GM18861 (cell line): ENCODE measurements around the gene GRAMD1A.

Experiments used
- ATAC-seq: cut with Tn5 transposase; IDR thresholded peaks from one replicate; pipeline ENCODE4 v1.9.1; 2021; ENCODE audit not compliant: unreplicated experiment

The GRAMD1A gene

GRCh38 chr19:35070471-35070870 is 70.3 kb downstream of the GRAMD1A start:
- ATAC-seq, result no peak

DNA sequence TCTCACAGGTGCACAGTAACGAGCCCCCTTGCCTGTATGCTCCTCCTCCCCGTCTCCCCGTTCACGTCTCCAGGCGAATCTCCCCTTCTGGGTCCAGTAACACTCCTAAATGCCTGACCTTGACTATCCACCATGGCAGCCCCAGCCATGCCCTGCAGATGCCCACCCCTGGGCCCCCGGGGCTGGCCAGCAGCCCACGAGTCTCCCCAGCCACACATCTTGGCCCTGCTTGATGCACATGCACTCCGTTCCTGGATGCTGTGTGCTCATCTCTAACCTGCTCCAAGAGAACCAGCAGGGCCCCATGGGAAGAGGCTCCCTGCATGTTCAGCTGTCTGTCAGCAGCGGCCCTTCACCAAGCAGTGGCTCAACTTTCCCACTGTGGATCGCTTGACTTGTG is 73.4 kb downstream of the GRAMD1A start:
- no peak for ATAC-seq

- no peak for ATAC-seq
These were observed 73.8 kb downstream of the GRAMD1A start for GRCh38 chr19:35073941-35074340.

DNA sequence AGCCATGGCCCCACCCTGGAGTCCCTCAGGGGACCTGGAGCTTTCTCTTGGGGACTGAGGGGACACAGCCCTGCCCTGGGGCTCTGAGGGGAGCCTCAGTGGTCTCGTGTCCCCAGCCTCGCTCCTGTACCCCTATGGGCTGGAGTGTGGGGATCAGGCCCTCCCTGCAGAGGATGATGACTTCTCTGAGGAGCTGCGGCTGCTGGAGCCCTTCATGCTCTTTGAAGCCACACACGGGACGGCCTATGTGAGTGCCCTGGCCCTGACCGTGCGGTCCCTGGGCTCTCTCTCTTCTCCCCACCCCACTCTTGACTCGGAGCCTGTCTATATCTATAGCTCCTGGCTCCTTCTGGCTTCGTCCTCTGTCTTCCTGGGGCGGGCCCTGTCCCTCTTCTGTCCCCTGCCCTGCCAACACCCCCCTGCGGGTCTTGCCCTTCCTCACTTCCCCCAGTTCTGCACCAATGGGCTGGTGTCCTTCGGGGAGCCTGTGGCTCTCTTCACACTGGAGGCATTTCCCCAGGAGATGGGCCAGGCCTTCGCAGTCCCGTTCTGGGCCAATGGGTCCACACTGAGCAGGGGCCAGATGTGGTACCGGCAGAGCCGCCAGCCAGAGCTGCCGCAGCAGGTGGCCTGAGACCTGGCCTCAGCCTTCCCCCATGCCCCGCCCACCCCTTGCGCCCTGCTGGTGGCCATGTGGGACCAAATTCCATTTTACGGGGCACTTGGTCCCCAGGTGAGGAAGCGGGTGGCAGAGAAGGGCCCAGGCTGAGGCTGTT is 74.5 kb downstream of the GRAMD1A start:
- ATAC-seq, result no peak

DNA sequence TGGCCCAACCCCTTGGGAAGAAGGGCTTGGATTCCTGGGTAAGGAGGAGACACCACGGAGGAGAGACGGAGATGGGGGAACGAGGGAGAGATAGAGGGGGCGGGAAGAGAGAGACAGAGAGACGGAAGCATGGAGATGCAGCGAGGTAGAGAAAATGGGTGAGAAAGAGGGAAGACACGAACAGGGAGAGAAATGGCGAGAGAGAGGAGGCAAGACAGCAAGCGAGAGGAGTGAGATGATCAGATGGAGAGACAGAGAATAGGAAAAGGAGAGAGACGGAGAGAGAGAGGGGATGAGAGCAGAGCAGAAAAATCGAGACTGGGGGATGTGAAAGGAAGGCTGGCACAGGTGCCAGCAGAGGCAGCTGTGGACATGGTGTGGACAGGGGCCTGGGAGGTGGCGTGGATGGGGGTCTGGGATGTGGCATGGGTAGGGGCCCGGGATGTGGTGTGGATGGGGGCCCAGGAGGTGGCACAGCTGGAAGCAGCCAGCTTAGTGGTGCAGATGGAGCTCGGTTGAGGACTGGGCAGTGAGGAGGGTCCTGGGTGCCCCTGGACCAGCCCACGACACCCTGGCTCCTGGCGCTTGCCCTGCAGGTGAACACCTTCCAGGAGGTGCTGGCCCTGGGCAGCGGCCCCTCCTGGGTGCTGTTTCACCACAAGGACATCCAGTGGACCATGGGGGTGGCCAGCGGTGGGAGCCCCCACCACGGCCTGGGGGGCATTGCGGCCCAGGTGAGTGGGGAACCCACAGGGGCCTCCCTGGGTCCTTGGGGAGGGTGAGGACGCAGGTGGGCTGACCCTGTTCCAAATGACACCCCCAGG is 75.3 kb downstream of the GRAMD1A start:
- no peak for ATAC-seq

GRCh38 chr19:35076026-35076370 is 75.9 kb downstream of the GRAMD1A start:
- no peak for ATAC-seq
